Stimulated activated CD4-positive, alpha-beta T cell treated with anti-CD3 and anti-CD28 coated beads, Interleukin-4, amount 100 ng/mL, for 24 hours (primary cell): ENCODE results near the gene STXBP1.

ENCODE experiments used
- DNase-seq: peaks from one replicate; pipeline ENCODE4 v3.0.0-alpha.2; 2020

Gene STXBP1

GRCh38 chr9:127660886-127661741 lies 49.0 kb downstream of the STXBP1 start:
- no peak for DNase-seq

DNA sequence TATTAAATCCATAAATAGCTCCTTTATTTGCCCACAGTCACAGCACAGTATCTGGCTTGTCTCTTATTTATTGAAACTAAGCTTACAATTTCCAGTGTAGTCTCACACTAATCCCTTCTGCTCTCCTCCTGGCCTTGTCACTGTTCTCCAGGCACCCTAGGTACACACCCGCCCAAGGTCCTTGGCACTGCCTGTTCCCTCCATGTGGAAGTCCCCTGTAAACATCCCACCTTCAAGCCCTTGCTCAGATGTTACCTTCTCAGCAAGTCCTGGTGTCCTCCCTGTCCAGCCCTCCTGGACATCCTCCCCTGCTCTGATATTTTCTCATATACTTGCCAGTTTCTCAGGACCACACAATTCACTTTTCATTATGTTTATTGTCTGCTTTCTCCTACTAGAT lies 50.5 kb downstream of the STXBP1 start:
- DNase-seq = no peak

DNA sequence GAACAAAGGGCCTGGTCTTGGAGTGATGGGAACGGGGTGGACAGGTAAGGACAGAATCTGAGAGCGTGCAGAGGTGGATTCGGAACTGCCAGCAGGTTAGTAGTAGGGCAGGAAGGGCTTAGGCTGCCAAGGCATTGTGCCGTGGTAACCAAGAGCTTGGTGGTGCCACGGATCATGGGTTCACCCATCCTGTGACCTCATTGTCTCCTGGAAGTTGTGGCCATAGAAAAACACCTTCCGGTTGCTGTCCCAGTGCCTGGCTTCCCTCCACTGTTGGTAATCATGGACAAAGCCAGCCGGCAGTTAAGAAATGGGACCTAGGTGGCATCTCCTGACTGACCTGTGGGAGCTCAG lies 52.2 kb downstream of the STXBP1 start:
- no peak for DNase-seq

DNA sequence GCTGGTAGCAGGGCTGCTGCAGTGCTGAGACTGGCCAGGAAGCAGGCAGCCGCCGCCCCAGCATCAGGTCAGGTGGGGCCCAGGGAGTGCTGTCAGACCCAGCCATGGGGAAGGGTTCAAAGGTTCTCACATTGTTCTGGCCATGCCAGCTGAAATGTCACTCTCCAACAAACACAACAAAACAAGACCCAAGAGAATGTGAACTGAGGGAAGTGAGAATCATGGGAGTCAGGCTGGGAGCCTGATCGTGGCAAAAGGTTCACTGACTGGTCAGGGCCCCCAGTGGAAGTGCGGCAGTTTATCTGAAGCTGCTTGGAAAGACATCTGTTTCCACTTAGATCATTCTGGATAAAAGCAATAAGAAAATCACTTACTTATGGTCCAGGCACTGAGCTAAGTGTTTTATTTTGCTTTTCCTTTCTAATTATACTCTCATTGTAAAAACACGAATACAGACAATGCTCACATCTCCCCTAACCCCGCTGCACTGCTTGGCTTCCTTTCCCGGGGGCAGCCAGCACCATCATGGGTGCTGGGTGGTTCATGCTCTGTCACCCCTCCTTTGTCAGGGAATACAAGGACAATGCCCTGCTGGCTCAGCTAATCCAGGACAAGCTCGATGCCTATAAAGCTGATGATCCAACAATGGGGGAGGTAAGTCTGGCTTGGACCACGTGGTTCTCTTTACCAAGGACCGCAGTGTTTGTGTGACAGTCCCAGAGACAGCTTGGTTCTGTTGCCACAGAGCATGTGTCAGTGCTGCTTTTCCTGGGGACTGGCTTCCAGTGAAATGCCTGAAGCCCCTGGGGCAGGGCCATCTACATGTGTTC lies 52.8 kb downstream of the STXBP1 start:
- DNase-seq = no peak

GRCh38 chr9:127667127-127667844 lies 55.2 kb downstream of the STXBP1 start:
- DNase-seq = no peak

DNA sequence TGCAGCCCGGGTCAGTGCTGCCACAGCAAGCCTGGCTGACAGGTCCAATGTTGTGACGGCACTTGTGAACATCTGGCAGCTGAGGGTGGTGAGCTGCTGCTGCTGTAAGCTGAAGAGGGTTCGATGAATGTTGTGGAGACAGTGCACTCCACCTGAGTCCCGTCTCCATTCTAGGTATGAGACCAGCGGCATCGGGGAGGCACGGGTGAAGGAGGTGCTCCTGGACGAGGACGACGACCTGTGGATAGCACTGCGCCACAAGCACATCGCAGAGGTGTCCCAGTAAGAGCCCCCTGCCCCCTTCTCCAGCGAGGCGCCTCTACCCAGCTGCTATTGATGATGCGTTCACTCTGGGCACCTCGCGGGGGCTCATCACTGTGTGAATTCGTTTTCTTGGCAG lies 55.8 kb downstream of the STXBP1 start:
- no peak for DNase-seq

GRCh38 chr9:127673234-127673633 lies 61.2 kb downstream of the STXBP1 start:
- DNase-seq = no peak

GRCh38 chr9:127676638-127677037 lies 64.6 kb downstream of the STXBP1 start:
- no peak for DNase-seq

DNA sequence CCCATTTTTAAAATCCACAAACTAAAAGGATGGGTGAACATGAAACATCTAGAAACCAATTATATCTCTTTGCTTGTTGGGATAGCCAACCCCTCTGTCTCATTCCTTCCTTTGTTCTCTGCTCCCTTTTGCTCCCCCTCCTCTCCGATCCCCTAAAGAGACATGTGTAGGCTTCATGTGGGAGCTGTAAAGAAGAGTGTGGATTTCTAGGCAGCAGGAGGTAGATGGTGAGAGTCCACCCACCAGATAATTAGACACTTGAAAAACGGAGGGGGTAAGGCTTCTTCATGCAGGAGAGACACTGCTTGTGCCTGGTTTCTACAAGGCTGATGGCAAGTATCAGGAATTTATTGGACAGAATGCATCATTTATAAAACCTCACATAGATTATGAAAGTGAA lies 67.4 kb downstream of the STXBP1 start:
- DNase-seq = no peak

- DNase-seq = no peak
Observed at GRCh38 chr9:127680226-127680625, 68.1 kb downstream of the STXBP1 start.

GRCh38 chr9:127680846-127681245 lies 68.8 kb downstream of the STXBP1 start:
- DNase-seq = no peak

DNA sequence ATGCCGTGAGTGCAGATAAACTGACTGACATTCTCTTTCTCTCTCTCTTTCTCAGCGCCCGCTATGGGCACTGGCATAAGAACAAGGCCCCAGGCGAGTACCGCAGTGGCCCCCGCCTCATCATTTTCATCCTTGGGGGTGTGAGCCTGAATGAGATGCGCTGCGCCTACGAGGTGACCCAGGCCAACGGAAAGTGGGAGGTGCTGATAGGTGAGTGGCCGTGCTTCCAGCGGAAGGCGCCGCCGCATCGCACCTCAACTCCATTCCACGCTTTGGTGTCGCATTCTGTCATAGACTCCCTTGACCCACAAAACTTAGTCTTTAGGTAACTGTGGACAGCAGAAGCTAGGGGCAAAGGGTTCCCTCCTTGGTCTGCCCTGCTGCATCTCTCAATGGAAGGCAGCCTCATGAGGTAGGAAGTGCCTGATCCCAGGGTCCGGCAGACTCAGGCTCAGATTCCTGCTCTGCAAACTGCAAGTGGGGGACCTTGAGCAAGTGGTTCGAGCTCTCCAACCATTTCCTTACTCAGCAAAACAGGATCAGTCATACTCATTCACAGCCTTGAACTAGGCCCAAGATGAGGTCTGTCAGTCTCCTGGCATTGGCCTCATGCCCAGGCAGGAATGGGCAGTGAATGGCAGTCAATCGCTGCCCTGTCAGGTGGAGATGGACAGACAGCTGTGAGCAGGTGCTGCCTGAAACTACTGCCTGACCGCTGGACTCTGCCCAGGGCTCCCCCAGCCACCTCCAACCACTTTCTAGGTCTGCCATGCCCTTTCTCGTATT lies 70.5 kb downstream of the STXBP1 start:
- no peak for DNase-seq

DNA sequence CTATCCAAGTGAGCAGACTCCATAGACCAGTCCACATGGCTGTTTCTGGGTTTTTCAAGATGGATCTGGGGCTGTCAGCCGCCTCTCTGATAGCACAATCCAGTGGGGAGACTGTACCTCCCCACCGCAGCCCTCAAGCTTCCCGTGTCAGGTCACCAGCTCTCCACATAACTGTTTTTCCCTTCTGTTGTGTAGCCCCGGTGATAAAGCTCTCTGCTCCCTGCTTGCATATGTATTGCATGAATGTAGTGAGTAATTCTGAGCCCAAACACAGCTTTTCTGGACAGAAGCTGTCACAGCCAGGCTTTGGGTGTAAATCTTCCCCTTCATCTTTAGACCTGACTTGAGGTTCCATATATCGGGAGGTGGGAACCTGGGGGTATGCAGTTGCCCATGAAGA lies 71.6 kb downstream of the STXBP1 start:
- DNase-seq = no peak

- no peak for DNase-seq
Observed at GRCh38 chr9:127684576-127684975, 72.5 kb downstream of the STXBP1 start.

GRCh38 chr9:127686461-127687393 lies 74.7 kb downstream of the STXBP1 start:
- no peak for DNase-seq

- DNase-seq = no peak
Observed at GRCh38 chr9:127689329-127690000, 77.4 kb downstream of the STXBP1 start.

GRCh38 chr9:127690735-127691134 lies 78.7 kb downstream of the STXBP1 start:
- DNase-seq = no peak

GRCh38 chr9:127692071-127692470 lies 80.0 kb downstream of the STXBP1 start:
- DNase-seq = no peak

GRCh38 chr9:127693143-127693542 lies 81.1 kb downstream of the STXBP1 start:
- DNase-seq = no peak

DNA sequence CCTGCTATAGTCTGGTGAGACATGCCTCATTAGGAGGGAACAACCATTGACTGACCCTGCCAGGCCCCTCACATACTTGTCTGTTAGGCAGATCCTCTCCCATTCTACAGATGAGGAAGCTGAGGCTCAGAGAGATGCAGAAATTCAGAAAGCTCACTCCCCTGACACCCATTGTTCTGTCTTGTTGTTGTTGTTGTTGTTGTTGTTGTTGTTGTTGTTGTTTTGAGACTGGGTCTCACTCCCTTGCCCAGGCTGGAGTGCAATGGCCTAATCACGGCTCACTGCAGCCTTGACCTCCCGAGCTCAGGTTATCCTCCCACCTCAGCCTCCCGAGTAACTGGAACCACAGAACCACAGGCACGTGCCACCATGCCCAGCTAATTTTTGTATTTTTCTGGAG lies 81.6 kb downstream of the STXBP1 start:
- no peak for DNase-seq
